Fibroblast of lung (primary cell): ENCODE results near the gene CHFR.

Experiments used
- CTCF ChIP-seq, 2 donors: IDR thresholded peaks in 1 of 2; conservative IDR thresholded peaks in 1 of 2; 1 replicate in 1 of 2; 2 replicates in 1 of 2; pipeline ENCODE4 v1.5.1; 2011 to 2012; ENCODE audit warnings: low read length in 2 of 2, control low read depth in 1 of 2, inconsistent platforms in 1 of 2, low read depth in 1 of 2, mild to moderate bottlenecking in 1 of 2
- EZH2 ChIP-seq: IDR thresholded peaks from 2 replicates; pipeline ENCODE4 v1.5.1; 2012; ENCODE audit warnings: low read length, control low read depth, mild to moderate bottlenecking; ENCODE audit errors: missing control alignments

GRCh38 chr12:132899033-132899432, 11.6 kb upstream of the CHFR start:
- TF ChIP-seq CTCF (conservative IDR thresholded peaks at IDR 0.05 in 1 of 2, IDR thresholded peaks at IDR 0.05 in 1 of 2; ENCODE audit: low read depth in 1 of 2, low read length in 2 of 2) = no peak
- TF ChIP-seq EZH2 = no peak
